HCT116 (cell line): ENCODE results near the gene INKA2. TPM values are rescaled to one million over a fixed set of nuclear protein-coding genes. Genes with fewer than 3 reads are reported as not detected.

ENCODE experiments used
- ATAC-seq: fragments of 200-7000 bp; cut with Tn5 transposase; 2 replicates; pipeline ENCODE4 v1.9.1; 2020; ENCODE audit warnings: mild to moderate bottlenecking, moderate library complexity
- BruUV-seq: library from RNA; stranded (reverse); fragments of 400-500 nt; replicated peaks from 2 replicates; lab custom pipeline; 2021; lab: Mats Ljungman, UMichigan
- CTCF ChIA-PET: fragments of 300-600 bp; sonication (Branson Sonifier 250); formaldehyde crosslinking; loops from one replicate; lab custom pipeline; 2021; ENCODE audit warnings: antibody characterized with exemption; lab: Charles Lee
- POLR2A ChIA-PET: fragments of 300-600, 350-600 bp; sonication (Branson Sonifier 250); formaldehyde crosslinking; loops from one replicate; lab custom pipeline; 2021; ENCODE audit warnings: antibody characterized with exemption; lab: Charles Lee
- RAD21 ChIA-PET, 2 experiments: fragments of 300-600 bp; sonication (Branson Sonifier 250); formaldehyde crosslinking; loops; one replicate each; lab custom pipeline; 2023; ENCODE audit warnings: low total read pairs in 2 of 2; ENCODE audit not compliant: uncharacterized antibody in 2 of 2, unreplicated experiment in 2 of 2, low non-redundant PET in 1 of 2; lab: Charles Lee
- DNase-seq: peaks from one replicate; pipeline ENCODE4 v3.0.0-alpha.2; 2010; ENCODE audit warnings: low read depth, low spot score
- H2AFZ ChIP-seq: fragments of 200-600 bp; shearing (Covaris generic), sonication (generic); 2 replicates; pipeline ENCODE4 v1.6.1; 2017; ENCODE audit warnings: low read depth, mixed run types, mixed read lengths, antibody characterized with exemption, low read length; ENCODE audit not compliant: poor library complexity, severe bottlenecking
- H3K27ac ChIP-seq: 2 replicates; pipeline ENCODE4 v1.5.1; 2012; ENCODE audit warnings: low read depth, low read length
- H3K27me3 ChIP-seq: fragments of 200-600 bp; sonication (generic); 2 replicates; pipeline ENCODE4 v1.6.1; 2016; ENCODE audit warnings: mixed run types, low read length, mixed read lengths; ENCODE audit not compliant: insufficient read depth
- H3K36me3 ChIP-seq, 2 experiments: fragments of 200-500 bp in 1 of 2; fragments of 200-600 bp in 1 of 2; sonication (Bioruptor generic) in 1 of 2; sonication (generic) in 1 of 2; 2 replicates each; pipeline versions ENCODE4 v1.5.1 to v1.6.1; 2014 to 2016; ENCODE audit warnings: low read length in 2 of 2, inconsistent platforms in 1 of 2, mixed read lengths in 1 of 2, mixed run types in 1 of 2; ENCODE audit not compliant: insufficient read depth in 2 of 2, control insufficient read depth in 1 of 2
- H3K4me1 ChIP-seq, 2 experiments: fragments of 200-600 bp in 1 of 2; sonication (generic) in 1 of 2; 2 replicates each; pipeline versions ENCODE4 v1.5.1 to v1.6.1; 2012 to 2017; ENCODE audit warnings: low read length in 2 of 2, inconsistent platforms in 1 of 2, mild to moderate bottlenecking in 1 of 2, mixed read lengths in 1 of 2, mixed run types in 1 of 2, moderate library complexity in 1 of 2; ENCODE audit not compliant: insufficient read depth in 2 of 2, control insufficient read depth in 1 of 2
- H3K4me2 ChIP-seq: fragments of 200-600 bp; sonication (generic); 2 replicates; pipeline ENCODE4 v1.6.1; 2017; ENCODE audit warnings: mixed run types, low read length, mixed read lengths
- H3K4me3 ChIP-seq, 2 experiments: fragments of 200-600 bp in 1 of 2; sonication (generic) in 1 of 2; replicated peaks in 1 of 2; 2 replicates each; pipeline ENCODE4 v1.5.1; 2011 to 2016; ENCODE audit warnings: low read length in 2 of 2, control low read depth in 1 of 2, low read depth in 1 of 2, mild to moderate bottlenecking in 1 of 2, mixed read lengths in 1 of 2, mixed run types in 1 of 2
- H3K79me2 ChIP-seq: fragments of 200-600 bp; sonication (generic); 2 replicates; pipeline ENCODE4 v1.6.1; 2017; ENCODE audit warnings: mild to moderate bottlenecking, mixed run types, low read length, moderate library complexity, mixed read lengths; ENCODE audit not compliant: insufficient read depth
- H3K9ac ChIP-seq: fragments of 200-600 bp; sonication (generic); 2 replicates; pipeline ENCODE4 v1.6.1; 2016; ENCODE audit warnings: low read length, mixed read lengths
- H3K9me2 ChIP-seq: fragments of 200-600 bp; sonication (generic), shearing (Covaris generic); 2 replicates; pipeline ENCODE4 v1.6.1; 2017; ENCODE audit warnings: mixed run types, mild to moderate bottlenecking, moderate library complexity; ENCODE audit not compliant: insufficient read depth
- H3K9me3 ChIP-seq, 2 experiments: fragments of 200-500 bp in 1 of 2; fragments of 200-600 bp in 1 of 2; sonication (Bioruptor generic) in 1 of 2; sonication (generic) in 1 of 2; 2 replicates each; pipeline ENCODE4 v1.6.1; 2014 to 2017; ENCODE audit warnings: low read length in 2 of 2, mixed read lengths in 2 of 2, inconsistent platforms in 1 of 2, low read depth in 1 of 2, mild to moderate bottlenecking in 1 of 2, mixed run types in 1 of 2, moderate library complexity in 1 of 2; ENCODE audit not compliant: control insufficient read depth in 1 of 2, insufficient read depth in 1 of 2
- H4K20me1 ChIP-seq: fragments of 200-600 bp; sonication (generic), shearing (Covaris generic); 2 replicates; pipeline ENCODE4 v1.6.1; 2017; ENCODE audit warnings: mixed run types, mild to moderate bottlenecking, moderate library complexity; ENCODE audit not compliant: insufficient read depth
- CBX3 ChIP-seq: IDR thresholded peaks from 2 replicates; pipeline ENCODE4 v1.6.1; 2012; ENCODE audit warnings: low read depth
- CEBPB ChIP-seq: IDR thresholded peaks from 2 replicates; pipeline ENCODE4 v1.6.1; 2012; ENCODE audit warnings: low read depth
- EGR1 ChIP-seq: IDR thresholded peaks from 2 replicates; pipeline ENCODE4 v1.6.1; 2012; ENCODE audit warnings: low read depth
- ELF1 ChIP-seq: IDR thresholded peaks from 2 replicates; pipeline ENCODE4 v1.6.1; 2012; ENCODE audit warnings: low read depth, borderline replicate concordance
- EZH2 ChIP-seq: fragments of 200-600 bp; sonication (generic); IDR thresholded peaks from 2 replicates; pipeline ENCODE4 v1.6.1; 2017; ENCODE audit warnings: antibody characterized with exemption, mixed run types
- FOSL1 ChIP-seq: IDR thresholded peaks from 2 replicates; pipeline ENCODE4 v1.6.1; 2012; ENCODE audit warnings: low read depth
- SIN3A ChIP-seq: IDR thresholded peaks from 2 replicates; pipeline ENCODE4 v1.6.1; 2012; ENCODE audit warnings: low read depth
- SRF ChIP-seq: IDR thresholded peaks from 2 replicates; pipeline ENCODE4 v1.6.1; 2012; ENCODE audit warnings: low read depth
- TCF7L2 ChIP-seq: IDR thresholded peaks from 2 replicates; pipeline ENCODE4 v1.7.0; 2011; ENCODE audit warnings: borderline replicate concordance, inconsistent platforms; ENCODE audit not compliant: insufficient read depth, insufficient read length; ENCODE audit errors: extremely low read depth
- YY1 ChIP-seq: IDR thresholded peaks from 2 replicates; pipeline ENCODE4 v1.6.1; 2011; ENCODE audit warnings: low read length, low read depth, moderate library complexity, mild to moderate bottlenecking; ENCODE audit not compliant: insufficient replicate concordance; ENCODE audit errors: extremely low read depth
- ZFX ChIP-seq: fragments of 450-650 bp; IDR thresholded peaks from 2 replicates; pipeline ENCODE4 v1.6.1; 2017
- intact Hi-C: fragments of 100-400 bp; cut with micrococcal nuclease; formaldehyde crosslinking; loops from 2 replicates; pipeline ENCODE4 v1.10.0; 2022
- total RNA-seq: library from RNA; stranded (reverse); gene quantifications from one replicate; pipeline ENCODE4 v1.2.1, GENCODE V29; 2021; ENCODE audit not compliant: unreplicated experiment
- TF ChIP-seq, protein P1 (sequence below), 3 experiments: fragments of 200-600 bp in 1 of 3; sonication (generic) in 1 of 3; IDR thresholded peaks in 2 of 3; conservative IDR thresholded peaks in 1 of 3; 2 replicates each; pipeline ENCODE4 v1.5.1; 2012 to 2017; ENCODE audit warnings: low read depth in 2 of 3, low read length in 2 of 3, antibody characterized with exemption in 1 of 3, borderline replicate concordance in 1 of 3, control low read depth in 1 of 3, mild to moderate bottlenecking in 1 of 3, mixed read lengths in 1 of 3, mixed run types in 1 of 3, moderate library complexity in 1 of 3; ENCODE audit not compliant: insufficient read depth in 1 of 3

Gene INKA2
- total RNA-seq, 1 experiment from 2014 or later = 4.0 TPM

DNA sequence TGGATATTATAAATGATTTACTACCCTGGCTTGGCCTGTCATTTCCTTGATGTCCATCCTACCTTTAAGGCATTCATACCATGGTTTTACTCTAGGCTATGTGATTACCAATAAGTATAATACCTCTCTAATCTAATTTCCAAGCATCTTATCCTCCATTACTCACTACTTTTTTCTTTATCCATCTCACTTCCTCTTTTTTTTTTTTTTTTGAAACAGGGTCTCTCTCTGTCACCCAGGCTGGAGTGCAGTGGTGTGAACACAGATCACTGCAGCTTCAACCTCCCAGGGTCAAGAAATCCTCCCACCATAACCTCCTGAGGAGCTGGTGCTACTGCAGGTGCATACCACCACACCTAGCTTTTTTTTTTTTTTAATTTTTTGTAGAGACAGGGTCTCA, 39.9 kb downstream of the INKA2 start (continued):
- TF ChIP-seq EZH2 (no peak), YY1 (no peak), TCF7L2 (no peak), SRF (no peak), FOSL1 (no peak), EGR1 (no peak), SIN3A (no peak), ELF1 (no peak)

DNA sequence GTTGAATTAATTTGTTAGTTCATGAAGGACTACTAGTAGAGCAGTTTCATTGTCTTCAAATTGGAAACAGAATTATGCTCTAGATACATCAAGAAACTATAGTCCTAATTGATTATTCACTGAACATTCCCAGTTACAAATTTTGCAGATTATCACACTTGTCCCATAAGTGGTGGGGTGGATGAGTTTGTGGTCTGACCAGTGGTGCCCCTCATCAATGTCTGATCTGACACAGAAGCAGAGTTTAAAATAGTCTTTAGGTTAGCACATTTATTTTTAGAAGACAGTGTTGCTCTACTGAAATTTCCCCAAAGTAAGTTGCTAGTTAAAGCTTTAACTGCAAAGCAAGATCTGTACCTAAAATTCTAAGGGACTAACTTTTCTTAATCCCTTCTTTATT, 42.9 kb downstream of the INKA2 start:
- H3K4me3 ChIP-seq = no peak overlapping the region
- H2AFZ ChIP-seq = no peak overlapping the region
- H3K4me1 ChIP-seq = no peaks in the 10 kb centered on the region
- H3K4me2 ChIP-seq = no peak overlapping the region
- no peak for TF ChIP-seq TCF7L2
- TF ChIP-seq, all 23 proteins: peak for 0
- Histone ChIP-seq H3K27me3 (no peaks in the 10 kb centered on the region), H3K9me3 (no peaks in the 10 kb centered on the region), H3K36me3 (peaks cover 0 to 11% of the 10 kb centered on the region in 2 experiments; a peak in 3 of 4 replicates), H3K9me2 (no peaks in the 10 kb centered on the region), H3K79me2 (no peaks in the 10 kb centered on the region), H3K27ac (no peak overlapping the region), H3K9ac (no peak overlapping the region), H4K20me1 (no peaks in the 10 kb centered on the region)
- no TSS peak for BruUV-seq
- DNase-seq = no peak
- ChIA-PET RAD21 (no interaction called here), CTCF (no interaction called here), POLR2A (no interaction called here)
- no peak for ATAC-seq
- intact Hi-C loops = no loop called here

DNA sequence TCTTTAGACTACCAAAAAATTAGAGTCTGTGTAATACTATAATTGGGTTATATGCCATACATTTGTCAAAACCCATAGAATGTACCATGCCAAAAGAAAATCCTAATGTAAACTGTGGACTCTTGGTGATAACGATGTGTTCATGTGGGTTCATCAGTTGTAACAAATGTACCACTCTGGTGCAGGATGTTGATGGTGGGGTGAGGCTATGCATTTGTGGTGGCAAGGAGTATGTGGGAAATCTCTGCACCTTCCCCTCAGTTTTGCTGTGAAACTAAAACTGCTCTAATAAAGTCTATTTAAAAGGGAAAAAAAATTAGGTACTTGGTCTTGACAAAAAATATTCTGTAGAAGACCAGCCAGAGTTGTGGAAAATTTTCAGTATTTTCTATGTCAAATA, 43.4 kb downstream of the INKA2 start:
- Histone ChIP-seq H3K27ac (no peak overlapping the region), H3K79me2 (no peaks in the 10 kb centered on the region), H2AFZ (no peak overlapping the region), H3K9me2 (no peaks in the 10 kb centered on the region), H4K20me1 (no peaks in the 10 kb centered on the region), H3K27me3 (no peaks in the 10 kb centered on the region), H3K9ac (no peak overlapping the region), H3K4me3 (no peak overlapping the region), H3K9me3 (no peaks in the 10 kb centered on the region), H3K36me3 (peaks cover 0 to 10% of the 10 kb centered on the region in 2 experiments; a peak in 3 of 4 replicates), H3K4me2 (no peak overlapping the region), H3K4me1 (no peaks in the 10 kb centered on the region)
- POLR2A ChIA-PET = no interaction called here
- intact Hi-C loops = no loop called here
- TF ChIP-seq YY1 = no peak
- no peak for TF ChIP-seq EGR1
- TF ChIP-seq EZH2 = no peak
- TF ChIP-seq CEBPB = no peak
- TF ChIP-seq, protein P1, sequence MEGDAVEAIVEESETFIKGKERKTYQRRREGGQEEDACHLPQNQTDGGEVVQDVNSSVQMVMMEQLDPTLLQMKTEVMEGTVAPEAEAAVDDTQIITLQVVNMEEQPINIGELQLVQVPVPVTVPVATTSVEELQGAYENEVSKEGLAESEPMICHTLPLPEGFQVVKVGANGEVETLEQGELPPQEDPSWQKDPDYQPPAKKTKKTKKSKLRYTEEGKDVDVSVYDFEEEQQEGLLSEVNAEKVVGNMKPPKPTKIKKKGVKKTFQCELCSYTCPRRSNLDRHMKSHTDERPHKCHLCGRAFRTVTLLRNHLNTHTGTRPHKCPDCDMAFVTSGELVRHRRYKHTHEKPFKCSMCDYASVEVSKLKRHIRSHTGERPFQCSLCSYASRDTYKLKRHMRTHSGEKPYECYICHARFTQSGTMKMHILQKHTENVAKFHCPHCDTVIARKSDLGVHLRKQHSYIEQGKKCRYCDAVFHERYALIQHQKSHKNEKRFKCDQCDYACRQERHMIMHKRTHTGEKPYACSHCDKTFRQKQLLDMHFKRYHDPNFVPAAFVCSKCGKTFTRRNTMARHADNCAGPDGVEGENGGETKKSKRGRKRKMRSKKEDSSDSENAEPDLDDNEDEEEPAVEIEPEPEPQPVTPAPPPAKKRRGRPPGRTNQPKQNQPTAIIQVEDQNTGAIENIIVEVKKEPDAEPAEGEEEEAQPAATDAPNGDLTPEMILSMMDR (IDR thresholded peaks at IDR 0.05 in 2 of 3, conservative IDR thresholded peaks at IDR 0.05 in 1 of 3; ENCODE audit: borderline replicate concordance in 1 of 3, insufficient read depth in 1 of 3, low read depth in 2 of 3, low read length in 2 of 3) = no peak
- TF ChIP-seq ZFX = no peak
- no peak for TF ChIP-seq CBX3
- DNase-seq (no peak), ATAC-seq (no peak)
- CTCF ChIA-PET = no interaction called here
- RAD21 ChIA-PET = no interaction called here
- BruUV-seq = no TSS peak
